ENCODE measurements around the gene CERS3. TPM values are rescaled to one million over a fixed set of nuclear protein-coding genes. Genes with fewer than 3 reads are reported as not detected.
A peak's percentile ranks its signal among the peaks of the same experiment; 100 is the strongest.

Gene CERS3
- total RNA-seq, 1 donor from 2014 or later, result 43.5 TPM

DNA sequence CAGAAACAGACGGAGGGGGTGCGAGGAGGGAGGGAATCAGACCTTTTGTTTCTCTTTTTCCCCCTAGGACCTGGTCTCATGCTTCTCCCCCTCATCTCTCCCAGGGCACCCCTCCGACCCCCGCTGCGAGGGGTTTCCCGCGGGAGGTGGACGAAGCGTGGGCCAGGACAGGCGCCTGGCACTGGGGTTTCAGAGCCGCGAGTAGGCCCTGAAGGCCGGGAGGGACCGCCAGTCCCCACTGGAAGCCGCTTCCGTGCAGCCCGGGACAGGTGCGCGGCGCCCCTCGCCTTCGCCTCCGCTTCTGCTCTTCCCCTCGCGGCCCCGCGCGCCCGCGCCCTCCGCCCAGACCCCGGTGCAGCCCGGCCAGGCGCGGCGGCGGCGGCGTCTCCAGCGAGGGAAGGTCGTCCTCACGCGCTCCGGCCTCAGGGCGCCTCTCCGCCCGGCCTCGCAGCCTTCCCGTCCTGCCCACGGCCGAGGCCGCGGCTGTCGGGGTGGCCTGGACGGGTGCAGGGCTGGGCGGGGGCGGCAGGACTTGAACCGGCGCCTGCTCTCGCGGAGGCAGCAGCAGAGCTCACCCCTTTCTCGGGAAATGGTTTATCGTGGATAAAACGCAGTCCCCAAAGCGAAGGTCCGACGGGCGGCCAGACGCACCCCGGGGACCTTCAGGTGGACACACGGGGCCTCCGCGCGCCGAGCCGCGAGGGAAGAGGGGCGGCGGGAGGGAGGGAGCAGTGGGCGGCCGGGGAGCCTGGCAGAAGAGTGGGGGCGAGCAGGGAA, 155.4 kb downstream of the CERS3 start:
- intact Hi-C loops (cut with DNase I), result no loop called here
- TF ChIP-seq, protein P1, sequence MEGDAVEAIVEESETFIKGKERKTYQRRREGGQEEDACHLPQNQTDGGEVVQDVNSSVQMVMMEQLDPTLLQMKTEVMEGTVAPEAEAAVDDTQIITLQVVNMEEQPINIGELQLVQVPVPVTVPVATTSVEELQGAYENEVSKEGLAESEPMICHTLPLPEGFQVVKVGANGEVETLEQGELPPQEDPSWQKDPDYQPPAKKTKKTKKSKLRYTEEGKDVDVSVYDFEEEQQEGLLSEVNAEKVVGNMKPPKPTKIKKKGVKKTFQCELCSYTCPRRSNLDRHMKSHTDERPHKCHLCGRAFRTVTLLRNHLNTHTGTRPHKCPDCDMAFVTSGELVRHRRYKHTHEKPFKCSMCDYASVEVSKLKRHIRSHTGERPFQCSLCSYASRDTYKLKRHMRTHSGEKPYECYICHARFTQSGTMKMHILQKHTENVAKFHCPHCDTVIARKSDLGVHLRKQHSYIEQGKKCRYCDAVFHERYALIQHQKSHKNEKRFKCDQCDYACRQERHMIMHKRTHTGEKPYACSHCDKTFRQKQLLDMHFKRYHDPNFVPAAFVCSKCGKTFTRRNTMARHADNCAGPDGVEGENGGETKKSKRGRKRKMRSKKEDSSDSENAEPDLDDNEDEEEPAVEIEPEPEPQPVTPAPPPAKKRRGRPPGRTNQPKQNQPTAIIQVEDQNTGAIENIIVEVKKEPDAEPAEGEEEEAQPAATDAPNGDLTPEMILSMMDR (IDR thresholded peaks at IDR 0.05), result no peak
- TF ChIP-seq POLR2A (IDR thresholded peaks at IDR 0.05) (no peak), POLR2AphosphoS5 (IDR thresholded peaks at IDR 0.05; ENCODE audit: insufficient read depth in 1 of 2, low read depth in 1 of 2) (no peak)
- Histone ChIP-seq H3K4me1 (peaks cover 15% of the 10 kb centered on the region), H3K9me3 (no peaks in the 10 kb centered on the region), H3K4me3 (peak overlapping the region; percentile 49 to 56), H3K27me3 (no peaks in the 10 kb centered on the region), H3K36me3 (no peaks in the 10 kb centered on the region), H3K27ac (peak overlapping the region; percentile 63)
- no peak for DNase-seq (ENCODE audit: extremely low spot score in 2 of 2)

DNA sequence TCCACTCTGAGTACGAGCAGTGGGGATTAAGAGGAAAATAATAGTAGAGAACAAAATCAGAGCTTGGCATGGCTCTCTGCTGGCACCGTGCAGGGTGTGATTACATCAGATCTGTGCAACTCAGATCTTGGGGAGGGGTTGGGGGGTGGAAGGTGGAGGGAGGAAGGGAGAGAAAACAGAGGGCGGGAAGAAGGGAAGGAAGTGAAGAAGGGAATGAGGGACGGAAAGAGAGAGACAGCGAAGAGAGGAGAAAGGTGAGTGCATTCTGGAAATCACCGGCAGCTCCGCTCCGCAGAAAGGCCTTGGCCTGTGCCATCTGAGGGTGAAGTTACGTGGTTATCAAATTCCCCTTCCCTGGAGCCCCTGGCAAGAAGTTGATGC, 156.0 kb downstream of the CERS3 start:
- intact Hi-C loops (cut with DNase I), result no loop called here
- no peak for DNase-seq (ENCODE audit: extremely low spot score in 2 of 2)
- Histone ChIP-seq H3K4me1 (peaks cover 15% of the 10 kb centered on the region), H3K27ac (peak overlapping the region; percentile 63), H3K9me3 (no peaks in the 10 kb centered on the region), H3K4me3 (peak overlapping the region; percentile 49 to 56), H3K36me3 (no peaks in the 10 kb centered on the region), H3K27me3 (no peaks in the 10 kb centered on the region)
- TF ChIP-seq POLR2AphosphoS5 (IDR thresholded peaks at IDR 0.05; ENCODE audit: insufficient read depth in 1 of 2, low read depth in 1 of 2) (no peak), POLR2A (IDR thresholded peaks at IDR 0.05) (no peak)
- TF ChIP-seq, protein P1 (IDR thresholded peaks at IDR 0.05), result no peak

DNA sequence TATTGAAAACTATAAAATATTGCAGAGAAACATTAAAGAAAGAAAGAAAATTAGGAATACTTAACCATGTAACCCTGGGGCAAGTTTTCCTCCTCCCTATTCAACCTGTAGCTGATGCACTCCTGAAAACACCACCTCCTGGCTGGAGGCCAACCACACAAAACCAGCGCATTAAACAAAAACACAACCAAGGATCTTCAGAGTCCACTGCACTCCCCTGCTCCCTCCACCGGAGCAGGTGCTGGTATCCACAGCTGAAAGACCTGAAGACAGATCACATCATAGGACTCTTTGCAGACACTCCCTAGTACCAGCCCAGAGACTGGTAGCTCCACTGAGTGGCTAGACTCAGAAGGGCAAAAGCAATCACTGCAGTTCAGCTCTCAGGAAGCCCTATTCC, 173.4 kb downstream of the CERS3 start:
- H3K36me3 ChIP-seq, result no peaks in the 10 kb centered on the region
- intact Hi-C loops (cut with DNase I), result no loop called here
- no peak for DNase-seq (ENCODE audit: extremely low spot score in 2 of 2)
- no peaks in the 10 kb centered on the region for H3K9me3 ChIP-seq
- no peak overlapping the region for H3K4me3 ChIP-seq
- H3K27me3 ChIP-seq, result no peaks in the 10 kb centered on the region
- H3K4me1 ChIP-seq, result peaks cover 6% of the 10 kb centered on the region
- TF ChIP-seq, protein P1 (IDR thresholded peaks at IDR 0.05), result no peak
- TF ChIP-seq POLR2AphosphoS5 (IDR thresholded peaks at IDR 0.05; ENCODE audit: insufficient read depth in 1 of 2, low read depth in 1 of 2), result no peak
- TF ChIP-seq POLR2A (IDR thresholded peaks at IDR 0.05), result no peak
- H3K27ac ChIP-seq, result no peak overlapping the region

DNA sequence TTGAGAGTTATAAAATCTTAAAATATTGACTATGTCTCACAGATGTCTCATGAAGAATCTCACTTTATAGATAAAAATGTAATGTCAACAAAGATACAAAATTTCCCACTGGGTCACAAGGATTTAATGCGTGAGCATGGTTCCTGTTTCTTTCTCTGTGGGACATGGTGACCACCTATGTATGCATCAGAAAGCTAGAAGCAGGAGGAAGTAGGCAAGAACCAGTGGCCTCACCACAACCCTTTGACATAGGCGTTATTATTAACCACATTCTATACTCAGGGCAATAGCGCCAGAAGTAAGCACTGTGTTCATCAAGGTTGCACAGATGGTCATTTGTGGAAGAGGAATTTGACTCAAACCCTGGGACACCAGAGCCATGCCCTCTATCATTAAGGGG, 175.3 kb downstream of the CERS3 start:
- Histone ChIP-seq H3K27ac (no peak overlapping the region), H3K9me3 (no peaks in the 10 kb centered on the region), H3K36me3 (no peaks in the 10 kb centered on the region), H3K4me3 (no peak overlapping the region), H3K4me1 (peaks cover 13% of the 10 kb centered on the region), H3K27me3 (no peaks in the 10 kb centered on the region)
- no peak for TF ChIP-seq POLR2AphosphoS5 (IDR thresholded peaks at IDR 0.05; ENCODE audit: insufficient read depth in 1 of 2, low read depth in 1 of 2)
- TF ChIP-seq, protein P1 (IDR thresholded peaks at IDR 0.05), result no peak
- no peak for TF ChIP-seq POLR2A (IDR thresholded peaks at IDR 0.05)
- intact Hi-C loops (cut with DNase I), result no loop called here
- no peak for DNase-seq (ENCODE audit: extremely low spot score in 2 of 2)

Measured in vagina (tissue), 2 donors.